ENCODE results near the gene XNDC1N.
A peak's percentile ranks its signal among the peaks of the same experiment; 100 is the strongest.

The XNDC1N gene

GRCh38 chr11:71927820-71928736, at the start of gene XNDC1N:
Gene XNDC1N, minus strand, starts transcription at chr11:71928594. Its CDS starts 5,241 bp downstream, at chr11:71923353.
- DNase-seq (ENCODE audit: low spot score): peak; percentile 90

DNA sequence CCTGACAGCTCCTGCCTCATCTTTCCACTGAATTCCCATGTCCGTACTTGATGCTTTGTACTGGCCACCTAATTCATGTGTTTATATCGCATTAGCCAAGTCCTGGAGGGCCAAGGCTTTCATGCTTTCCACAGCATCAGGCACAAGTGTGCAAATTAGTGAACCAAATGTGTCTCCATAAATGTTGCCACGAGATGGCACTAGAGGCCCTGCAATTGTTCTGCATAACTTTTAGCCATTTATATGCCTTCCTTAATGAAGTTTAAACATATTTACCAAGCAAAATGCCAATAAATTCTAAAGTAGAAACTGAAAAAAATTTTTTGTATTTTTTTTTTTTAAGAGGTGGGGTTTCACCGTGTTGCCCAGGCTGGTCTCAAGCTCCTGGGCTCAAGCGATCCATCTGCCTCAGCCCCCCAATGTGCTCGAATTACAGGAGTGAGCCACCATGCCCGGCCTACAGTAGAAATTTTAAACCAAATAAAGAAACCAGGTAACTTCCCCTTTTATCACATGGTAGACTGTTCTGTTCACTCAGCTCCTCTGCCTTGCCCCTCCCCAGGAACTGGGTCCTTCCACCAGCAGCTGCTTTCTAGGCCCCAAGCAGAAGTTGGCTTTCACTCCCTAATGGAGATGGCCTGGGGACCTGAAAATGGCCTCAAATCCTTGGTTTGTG, 49.5 kb upstream of the XNDC1N start:
- DNase-seq (ENCODE audit: low spot score): peak; percentile 69

GRCh38 chr11:71977090-71977489, 48.7 kb upstream of the XNDC1N start:
- DNase-seq (ENCODE audit: low spot score): no peak

DNA sequence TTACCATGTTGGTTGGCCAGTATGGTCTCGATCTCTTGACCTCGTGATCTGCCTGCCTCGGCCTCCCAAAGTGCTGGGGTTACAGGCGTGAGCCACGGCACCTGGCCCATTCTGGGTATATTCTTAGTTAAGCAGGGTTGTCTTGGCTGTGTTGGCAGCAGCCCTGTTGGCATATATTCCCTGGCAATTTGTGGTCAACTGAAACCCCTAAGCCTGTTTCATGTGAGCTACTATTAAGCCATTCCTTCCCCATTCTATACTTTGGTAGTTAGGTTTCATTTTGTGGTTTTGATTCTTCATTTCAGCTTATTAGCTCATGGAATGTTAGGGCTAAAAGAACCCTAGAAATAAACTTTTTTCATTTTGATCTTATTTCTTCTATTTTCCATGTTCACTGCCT, 48.2 kb upstream of the XNDC1N start:
- no peak for DNase-seq (ENCODE audit: low spot score)

DNA sequence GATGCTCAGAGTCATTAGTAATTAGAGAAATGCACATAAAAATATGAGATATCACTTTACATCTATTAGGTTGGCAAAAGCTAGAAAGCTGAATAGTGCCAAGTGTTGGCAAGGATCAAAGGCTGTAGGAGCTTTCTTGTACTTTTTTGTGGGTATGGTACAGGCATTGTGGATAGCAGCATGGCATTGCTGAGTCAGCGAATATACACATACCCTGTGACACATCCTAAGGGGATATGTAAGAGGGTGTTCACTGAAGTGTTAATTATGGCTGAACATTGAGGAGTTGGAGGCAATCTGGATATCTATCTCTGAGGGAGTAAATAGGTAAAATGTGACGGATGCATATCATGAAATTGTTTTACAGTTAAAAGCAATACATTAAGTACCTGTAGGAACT, 43.3 kb upstream of the XNDC1N start:
- no peak for DNase-seq (ENCODE audit: low spot score)

DNA sequence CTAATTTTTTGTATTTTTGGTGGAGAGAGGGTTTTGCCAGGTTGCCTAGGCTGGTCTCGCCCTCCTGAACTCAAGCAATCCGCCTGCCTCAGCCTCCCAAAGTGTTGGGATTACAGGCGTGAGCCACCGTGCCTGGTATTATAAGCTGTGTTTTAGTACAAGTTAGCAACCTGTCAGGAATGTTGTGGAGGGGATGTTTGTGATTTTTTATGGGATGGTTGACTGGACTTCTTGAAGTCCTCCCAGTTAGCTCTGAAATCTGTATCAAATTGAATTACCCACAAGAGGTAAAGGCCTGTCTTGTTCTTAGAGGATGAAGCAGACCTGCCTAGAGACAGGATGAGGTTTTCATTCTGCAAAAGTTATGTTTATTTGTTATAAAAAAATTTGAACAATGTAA, 36.2 kb upstream of the XNDC1N start:
- no peak for DNase-seq (ENCODE audit: low spot score)

GRCh38 chr11:71963468-71963867, 35.1 kb upstream of the XNDC1N start:
- DNase-seq (ENCODE audit: low spot score): no peak

DNA sequence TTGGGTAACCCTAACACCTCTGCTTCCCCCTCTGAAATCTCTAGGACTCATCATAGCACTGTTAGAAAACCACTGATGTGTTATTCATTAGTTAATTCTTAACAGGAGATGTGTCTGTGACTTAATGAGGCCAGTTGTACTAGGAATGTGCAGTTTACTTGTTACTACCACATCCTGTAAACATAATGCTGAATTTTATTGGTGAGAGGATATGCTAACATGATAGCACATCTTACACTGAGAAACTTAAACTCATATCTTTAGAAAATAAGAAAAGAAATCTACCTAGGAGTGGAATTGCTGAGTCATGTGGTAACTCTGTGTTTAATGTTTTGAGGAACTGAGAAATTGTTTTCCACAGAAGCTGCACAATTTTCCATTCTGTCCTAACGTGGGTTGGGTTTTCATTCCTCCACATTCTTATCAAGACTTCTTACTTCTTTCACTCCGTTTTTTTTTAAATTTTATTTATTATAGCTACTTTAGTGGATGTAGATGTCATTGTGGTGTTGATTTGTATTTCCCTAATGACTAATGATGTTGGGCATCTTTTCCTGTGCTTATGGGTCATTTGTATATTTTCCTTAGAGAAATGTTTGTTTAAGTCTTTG, 34.1 kb upstream of the XNDC1N start:
- DNase-seq (ENCODE audit: low spot score): no peak

DNA sequence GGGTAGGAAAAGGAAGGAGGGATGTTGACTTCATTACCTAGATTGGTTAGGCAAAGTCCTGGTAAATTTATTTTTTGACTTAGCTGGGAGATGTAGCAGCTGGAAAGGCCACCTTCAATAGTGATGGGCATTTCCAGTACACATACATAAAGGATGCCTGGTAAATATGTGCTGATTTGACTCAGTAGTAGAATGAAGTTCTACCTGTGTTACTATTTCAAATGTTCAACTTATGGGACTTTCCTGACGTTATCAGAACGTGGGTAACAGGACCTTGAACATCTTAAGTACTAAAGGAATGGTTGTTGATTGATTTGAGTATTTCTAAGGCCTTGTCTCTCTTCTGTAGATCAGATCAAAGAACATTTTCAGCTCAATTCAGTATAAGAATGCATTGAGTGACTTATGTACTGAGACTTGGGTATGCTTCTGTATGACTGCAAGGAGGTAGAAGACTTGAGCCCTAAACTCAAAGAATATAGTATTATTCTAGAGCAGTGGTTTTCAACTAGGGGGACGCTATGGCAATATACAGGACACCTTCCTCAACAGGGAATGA, 27.6 kb upstream of the XNDC1N start:
- no peak for DNase-seq (ENCODE audit: low spot score)

GRCh38 chr11:71951741-71952310, 23.4 kb upstream of the XNDC1N start:
- DNase-seq (ENCODE audit: low spot score): no peak

GRCh38 chr11:71949034-71949433, 20.6 kb upstream of the XNDC1N start:
- DNase-seq (ENCODE audit: low spot score): no peak

DNA sequence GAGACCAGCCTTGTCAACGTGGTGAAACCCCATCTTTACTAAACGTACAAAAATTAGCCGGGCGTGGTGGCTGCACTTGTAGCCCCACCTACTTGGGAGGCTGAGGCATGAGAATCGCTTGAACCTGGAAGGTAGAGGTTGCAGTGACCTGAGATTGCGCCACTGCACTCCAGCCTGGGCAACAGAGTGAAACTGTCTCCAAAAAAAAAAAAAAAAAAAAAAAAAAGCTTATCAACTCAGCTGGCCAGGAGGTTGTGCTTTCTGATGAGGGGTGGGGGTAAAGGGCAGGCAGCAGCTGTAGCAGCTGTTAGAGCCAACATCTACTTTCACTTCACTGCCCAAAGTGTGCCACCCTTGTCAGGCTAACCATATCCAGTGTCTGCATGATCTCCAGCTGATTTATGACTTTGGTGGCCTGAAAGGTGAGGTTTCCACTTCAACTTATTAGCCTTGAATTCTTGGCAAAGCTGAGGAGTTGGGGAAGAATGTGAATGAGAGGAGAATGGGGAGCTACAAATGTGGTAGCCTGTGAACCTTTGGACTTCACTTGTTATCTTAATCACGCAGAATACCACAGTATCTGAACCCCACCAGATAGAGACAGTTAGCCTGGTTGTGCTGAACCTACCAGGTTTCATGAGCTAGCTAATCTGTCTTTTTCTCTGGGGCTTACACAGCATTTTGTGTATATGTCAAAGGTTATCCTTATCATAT, 20.1 kb upstream of the XNDC1N start:
- no peak for DNase-seq (ENCODE audit: low spot score)

GRCh38 chr11:71947498-71947897, 19.1 kb upstream of the XNDC1N start:
- no peak for DNase-seq (ENCODE audit: low spot score)

DNA sequence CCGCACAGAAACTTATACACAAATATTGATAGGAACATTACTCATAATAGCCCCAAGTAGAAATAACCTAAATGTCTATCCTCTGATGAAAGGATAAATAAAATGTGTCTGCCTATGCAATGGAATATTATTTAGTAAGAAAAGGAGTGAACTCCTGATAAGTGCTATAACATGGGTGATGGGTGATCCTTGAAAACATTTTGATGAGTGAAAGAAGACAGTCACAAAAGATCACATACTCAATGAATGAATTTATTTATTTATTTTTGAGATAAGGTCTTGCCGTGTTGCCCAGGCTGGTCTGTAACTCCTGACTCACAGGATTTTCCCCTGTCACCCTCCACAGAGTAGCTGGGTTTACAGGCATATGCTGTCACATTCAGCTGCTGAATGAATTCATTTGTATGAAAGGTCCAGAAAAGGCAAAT, 17.8 kb upstream of the XNDC1N start:
- DNase-seq (ENCODE audit: low spot score): peak; percentile 23

DNA sequence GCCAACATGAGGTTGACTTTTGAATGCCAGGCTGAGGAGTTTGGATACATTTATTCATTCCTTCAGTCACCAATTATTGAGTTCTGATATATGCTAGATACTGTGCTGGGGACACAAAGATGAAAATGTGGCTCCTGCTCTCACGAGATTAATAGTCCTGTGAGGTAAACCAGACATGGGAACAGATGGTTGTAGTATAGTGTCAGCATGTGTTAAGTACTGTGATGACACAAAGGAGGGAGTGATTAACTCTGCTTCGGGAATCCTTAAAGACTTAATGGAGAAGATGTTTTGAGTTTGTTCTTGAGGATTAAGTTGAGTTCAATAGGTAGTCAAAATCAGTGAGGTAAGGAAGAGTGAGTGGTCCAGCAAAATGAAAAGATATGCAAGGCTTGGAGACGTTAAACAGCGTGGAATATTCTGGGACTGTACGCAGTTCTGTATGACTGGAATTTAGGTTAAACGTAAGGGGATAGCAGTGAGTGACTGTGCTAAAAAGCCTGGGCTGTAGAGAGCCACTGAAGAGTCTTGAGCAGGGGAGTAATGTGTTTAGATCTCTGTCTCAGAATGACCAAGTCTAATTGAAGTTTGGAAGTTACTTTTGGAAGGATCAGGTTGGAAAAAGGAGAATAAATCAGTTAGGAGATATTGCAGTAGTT, 12.3 kb upstream of the XNDC1N start:
- peak; percentile 22 for DNase-seq (ENCODE audit: low spot score)

- DNase-seq (ENCODE audit: low spot score): no peak
These were observed 9.4 kb upstream of the XNDC1N start for GRCh38 chr11:71937826-71938225.

DNA sequence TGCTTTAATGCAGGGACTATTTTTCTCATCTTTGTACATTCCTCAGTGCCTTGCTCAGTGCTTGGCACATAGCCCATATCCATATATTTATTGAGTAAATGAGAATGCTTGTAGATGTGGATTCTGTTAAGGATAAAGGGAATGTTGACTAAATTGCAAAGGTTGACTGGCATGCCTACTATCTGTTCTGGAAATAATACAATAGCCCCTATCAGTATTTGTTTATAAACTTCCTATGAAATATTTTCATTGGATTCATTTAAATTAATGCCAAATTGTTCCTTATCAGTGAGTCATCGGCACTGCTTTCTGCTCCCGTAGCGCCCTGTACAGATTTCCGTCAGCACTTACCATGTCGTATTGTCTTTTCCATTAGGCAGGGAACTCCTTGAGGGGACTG, 8.4 kb upstream of the XNDC1N start:
- no peak for DNase-seq (ENCODE audit: low spot score)

DNA sequence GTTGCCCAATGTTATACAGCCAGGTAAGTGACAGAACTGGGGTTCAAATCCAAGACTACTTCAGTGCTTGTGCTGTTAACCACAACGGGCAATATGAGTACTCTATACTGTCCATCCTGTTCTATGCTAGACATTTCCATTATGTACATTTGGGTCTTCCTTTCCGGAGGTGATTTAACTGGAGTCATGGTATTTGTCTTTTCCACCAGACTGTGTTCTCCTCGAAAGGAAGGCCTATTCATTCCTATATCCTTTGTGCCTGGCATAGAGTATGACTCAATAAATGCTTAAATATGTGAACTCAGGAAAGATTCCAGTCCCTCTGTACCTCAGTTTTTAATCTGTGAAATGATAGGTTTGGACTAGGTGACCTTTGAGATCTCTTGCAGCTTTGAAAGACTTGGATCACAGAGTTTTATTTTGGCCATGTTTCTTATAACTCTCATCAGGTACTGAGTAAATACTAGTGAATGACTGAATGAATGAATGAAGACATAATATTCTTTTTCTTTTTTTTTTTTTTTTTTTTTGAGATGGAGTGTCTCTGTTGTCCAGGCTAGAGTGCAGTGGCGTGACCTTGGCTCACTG, 7.0 kb upstream of the XNDC1N start:
- no peak for DNase-seq (ENCODE audit: low spot score)

- no peak for DNase-seq (ENCODE audit: low spot score)
These were observed 5.8 kb upstream of the XNDC1N start for GRCh38 chr11:71934213-71934612.

DNA sequence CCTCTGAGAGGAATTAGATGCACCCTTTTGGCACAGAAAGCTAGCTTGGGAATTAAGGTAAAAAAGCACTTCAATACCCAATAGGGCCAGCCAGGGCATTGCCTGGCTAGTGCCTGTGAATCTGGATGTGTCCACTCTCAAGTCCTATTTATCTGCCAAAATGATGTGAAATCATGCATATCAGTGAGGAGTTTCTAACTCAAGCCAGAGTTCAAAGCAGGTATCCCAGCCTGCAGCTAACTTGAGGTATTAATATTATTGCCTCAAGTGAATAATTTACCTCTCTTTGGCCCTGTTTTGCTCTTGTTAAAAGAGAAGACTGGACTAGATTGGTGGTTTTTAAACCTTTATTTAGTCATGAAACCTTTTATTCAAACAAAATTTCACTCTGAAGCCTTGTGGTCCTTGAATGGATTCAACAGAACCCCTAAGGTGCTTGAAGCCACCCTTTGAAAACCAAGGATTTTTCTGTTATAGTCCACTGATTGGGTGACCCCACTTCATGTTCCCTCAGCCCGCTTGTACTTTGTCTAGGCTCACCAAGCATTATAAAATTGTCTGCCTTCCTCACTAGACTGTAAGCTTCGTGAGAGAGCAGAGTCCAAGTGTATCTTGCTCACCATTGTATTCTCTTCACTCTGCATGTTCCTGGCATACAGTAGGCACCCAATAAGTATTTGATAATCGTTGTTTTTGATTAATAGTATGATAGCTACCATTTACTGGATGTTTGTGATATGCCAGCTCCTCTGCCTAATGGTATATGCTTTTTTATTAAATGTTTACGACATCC, 4.9 kb upstream of the XNDC1N start:
- no peak for DNase-seq (ENCODE audit: low spot score)
